GM23338 (cell line): ENCODE measurements around the gene NRK. TPM values are rescaled to one million over a fixed set of nuclear protein-coding genes. Genes with fewer than 3 reads are reported as not detected.

Source experiments
- ATAC-seq: fragments of 200-7000 bp; cut with Tn5 transposase; 3 replicates; pipeline ENCODE4 v1.9.1; 2020
- DNase-seq: peaks from one replicate; pipeline ENCODE4 v3.0.0-alpha.2; 2015; ENCODE audit warnings: low spot score
- H2AFZ ChIP-seq: fragments of 200-600 bp; sonication (generic); 2 replicates; pipeline ENCODE4 v1.8.0; 2016; ENCODE audit warnings: antibody characterized with exemption, mild to moderate bottlenecking, moderate library complexity
- H3F3A ChIP-seq: fragments of 200-600 bp; sonication (generic); replicated peaks from 2 replicates; pipeline ENCODE4 v1.8.0; 2017; ENCODE audit warnings: antibody characterized with exemption, mixed run types, low read depth
- H3K27ac ChIP-seq: fragments of 200-600 bp; sonication (generic); 2 replicates; pipeline ENCODE4 v1.6.1; 2016; ENCODE audit warnings: low read depth
- H3K27me3 ChIP-seq: fragments of 200-600 bp; sonication (generic); 2 replicates; pipeline ENCODE4 v1.8.0; 2016; ENCODE audit warnings: mild to moderate bottlenecking, mixed run types, moderate library complexity; ENCODE audit not compliant: insufficient read depth
- H3K36me3 ChIP-seq: fragments of 200-600 bp; sonication (generic); 2 replicates; pipeline ENCODE4 v1.8.0; 2016; ENCODE audit warnings: mild to moderate bottlenecking; ENCODE audit not compliant: insufficient read depth
- H3K4me1 ChIP-seq: fragments of 200-600 bp; sonication (generic); 2 replicates; pipeline ENCODE4 v1.8.0; 2016; ENCODE audit warnings: mild to moderate bottlenecking, moderate library complexity; ENCODE audit not compliant: insufficient read depth
- H3K4me2 ChIP-seq: fragments of 200-600 bp; sonication (generic); 2 replicates; pipeline ENCODE4 v1.7.1; 2017; ENCODE audit warnings: mixed run types
- H3K4me3 ChIP-seq: fragments of 200-600 bp; sonication (generic); 2 replicates; pipeline ENCODE4 v1.6.1; 2016; ENCODE audit warnings: mixed run types
- H3K79me2 ChIP-seq: fragments of 200-600 bp; sonication (generic); replicated peaks from 2 replicates; pipeline ENCODE4 v1.8.0; 2017; ENCODE audit warnings: mild to moderate bottlenecking; ENCODE audit not compliant: insufficient read depth
- H3K9me2 ChIP-seq: fragments of 200-600 bp; sonication (generic); 2 replicates; pipeline ENCODE4 v1.8.0; 2017; ENCODE audit not compliant: insufficient read depth
- H4K20me1 ChIP-seq: fragments of 200-600 bp; sonication (generic); replicated peaks from 2 replicates; pipeline ENCODE4 v1.8.0; 2017; ENCODE audit warnings: mild to moderate bottlenecking; ENCODE audit not compliant: insufficient read depth
- H3K27ac Mint-ChIP-seq: 2 replicates; pipeline ENCODE4 v1.8.0; 2020; ENCODE audit warnings: inconsistent platforms, mild to moderate bottlenecking, moderate library complexity, mixed read lengths
- H3K27me3 Mint-ChIP-seq: 3 replicates; pipeline ENCODE4 v1.8.0; 2022; ENCODE audit warnings: low read depth, mild to moderate bottlenecking, moderate library complexity, mixed read lengths, inconsistent platforms; ENCODE audit not compliant: insufficient read depth, poor library complexity
- H3K36me3 Mint-ChIP-seq: 3 replicates; pipeline ENCODE4 v1.8.0; 2021; ENCODE audit warnings: low read depth, mild to moderate bottlenecking, inconsistent platforms, moderate library complexity, mixed read lengths
- H3K4me1 Mint-ChIP-seq: 3 replicates; pipeline ENCODE4 v1.8.0; 2020; ENCODE audit warnings: mild to moderate bottlenecking, inconsistent platforms, mixed read lengths
- H3K4me3 Mint-ChIP-seq: 3 replicates; pipeline ENCODE4 v1.8.0; 2021; ENCODE audit warnings: moderate library complexity, mild to moderate bottlenecking, inconsistent platforms, mixed read lengths
- H3K9me3 Mint-ChIP-seq: 3 replicates; pipeline ENCODE4 v1.8.0; 2020; ENCODE audit warnings: moderate library complexity, mild to moderate bottlenecking, inconsistent platforms, mixed read lengths
- CREB1 ChIP-seq: fragments of 250-450 bp; sonication (Bioruptor Pico); IDR thresholded peaks from 2 replicates; pipeline ENCODE4 v1.5.0; 2020; ENCODE audit warnings: low read depth, mild to moderate bottlenecking, moderate library complexity
- EZH2 ChIP-seq: fragments of 200-600 bp; sonication (generic); IDR thresholded peaks from one replicate; pipeline ENCODE4 v1.8.0; 2017; ENCODE audit warnings: antibody characterized with exemption, mild to moderate bottlenecking, low read depth; ENCODE audit not compliant: unreplicated experiment
- JUNB ChIP-seq: IDR thresholded peaks from one replicate; pipeline ENCODE4 v1.6.1; 2016; ENCODE audit warnings: antibody characterized with exemption; ENCODE audit not compliant: unreplicated experiment
- NANOG ChIP-seq: IDR thresholded peaks from 2 replicates; pipeline ENCODE4 v1.6.1; 2016; ENCODE audit warnings: antibody characterized with exemption, borderline replicate concordance
- POLR2AphosphoS5 ChIP-seq: IDR thresholded peaks from 2 replicates; pipeline ENCODE4 v1.6.1; 2016; ENCODE audit warnings: antibody characterized with exemption, low read depth
- STAT1 ChIP-seq: IDR thresholded peaks from one replicate; pipeline ENCODE4 v1.6.1; 2016; ENCODE audit warnings: antibody characterized with exemption; ENCODE audit not compliant: unreplicated experiment
- ZNF331 ChIP-seq: fragments of 250-450 bp; sonication (Bioruptor Pico); IDR thresholded peaks from 2 replicates; pipeline ENCODE4 v1.5.0; 2020; ENCODE audit warnings: low read depth, mild to moderate bottlenecking, moderate library complexity
- polyA plus RNA-seq: library from polyadenylated mRNA; unstranded; fragments of >200 nt; fragmentation: Nextera tagmentation; extraction: Ambion mirVana; gene quantifications from 2 replicates; pipeline ENCODE4 v1.2.1, GENCODE V29; 2016
- total RNA-seq: library from RNA; depleted of rRNA; stranded (reverse); fragments of >200 nt; shearing (Covaris generic); gene quantifications from 2 replicates; pipeline ENCODE4 v1.2.3, GENCODE V29; 2014
- TF ChIP-seq, protein P1 (sequence below): fragments of 250-450 bp; sonication (Bioruptor Pico); IDR thresholded peaks from 2 replicates; pipeline ENCODE4 v1.5.0; 2020; ENCODE audit warnings: mild to moderate bottlenecking, moderate library complexity

NRK gene
- total and polyA plus RNA-seq, 2 experiments from 2014 or later: 6.4 to 16.2 TPM

DNA sequence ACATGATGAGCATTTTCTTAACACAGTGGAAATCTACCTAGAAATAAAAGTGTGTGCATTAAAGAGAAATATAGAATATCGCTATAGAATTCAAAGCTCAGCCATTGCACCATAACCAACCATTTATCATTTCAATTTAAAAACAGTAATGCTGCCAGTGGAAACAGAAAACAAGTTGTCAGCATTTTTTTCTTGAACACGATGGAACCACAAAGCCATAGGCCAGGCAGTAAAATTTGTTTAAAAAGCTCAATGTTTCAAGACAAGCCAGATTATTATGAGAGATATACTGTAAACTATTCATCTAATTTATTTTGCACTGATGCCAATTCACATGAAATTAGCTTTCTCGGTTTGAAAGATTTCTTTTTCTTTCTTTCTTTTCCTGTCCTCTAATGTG is 46.7 kb upstream of the NRK start:
- Histone ChIP-seq H3K4me1 (no peaks in the 10 kb centered on the region), H3K36me3 (no peaks in the 10 kb centered on the region), H3F3A (no peaks in the 10 kb centered on the region), H3K4me2 (no peak overlapping the region), H3K9me2 (no peaks in the 10 kb centered on the region), H3K27me3 (no peaks in the 10 kb centered on the region), H4K20me1 (no peaks in the 10 kb centered on the region), H3K4me3 (no peak overlapping the region), H2AFZ (no peak overlapping the region), H3K27ac (no peak overlapping the region), H3K79me2 (no peaks in the 10 kb centered on the region)
- no peak for DNase-seq
- Mint-ChIP-seq H3K4me3 (no peak overlapping the region), H3K9me3 (no peaks in the 10 kb centered on the region), H3K36me3 (no peaks in the 10 kb centered on the region), H3K27me3 (no peaks in the 10 kb centered on the region), H3K27ac (no peak overlapping the region), H3K4me1 (no peaks in the 10 kb centered on the region)
- no peak for ATAC-seq
- no peak for TF ChIP-seq CREB1 (CRISPR knock-in tag)
- TF ChIP-seq STAT1: no peak
- TF ChIP-seq NANOG: no peak
- no peak for TF ChIP-seq JUNB
- TF ChIP-seq EZH2: no peak
- TF ChIP-seq ZNF331 (CRISPR knock-in tag): no peak
- no peak for TF ChIP-seq POLR2AphosphoS5
- TF ChIP-seq, protein P1, sequence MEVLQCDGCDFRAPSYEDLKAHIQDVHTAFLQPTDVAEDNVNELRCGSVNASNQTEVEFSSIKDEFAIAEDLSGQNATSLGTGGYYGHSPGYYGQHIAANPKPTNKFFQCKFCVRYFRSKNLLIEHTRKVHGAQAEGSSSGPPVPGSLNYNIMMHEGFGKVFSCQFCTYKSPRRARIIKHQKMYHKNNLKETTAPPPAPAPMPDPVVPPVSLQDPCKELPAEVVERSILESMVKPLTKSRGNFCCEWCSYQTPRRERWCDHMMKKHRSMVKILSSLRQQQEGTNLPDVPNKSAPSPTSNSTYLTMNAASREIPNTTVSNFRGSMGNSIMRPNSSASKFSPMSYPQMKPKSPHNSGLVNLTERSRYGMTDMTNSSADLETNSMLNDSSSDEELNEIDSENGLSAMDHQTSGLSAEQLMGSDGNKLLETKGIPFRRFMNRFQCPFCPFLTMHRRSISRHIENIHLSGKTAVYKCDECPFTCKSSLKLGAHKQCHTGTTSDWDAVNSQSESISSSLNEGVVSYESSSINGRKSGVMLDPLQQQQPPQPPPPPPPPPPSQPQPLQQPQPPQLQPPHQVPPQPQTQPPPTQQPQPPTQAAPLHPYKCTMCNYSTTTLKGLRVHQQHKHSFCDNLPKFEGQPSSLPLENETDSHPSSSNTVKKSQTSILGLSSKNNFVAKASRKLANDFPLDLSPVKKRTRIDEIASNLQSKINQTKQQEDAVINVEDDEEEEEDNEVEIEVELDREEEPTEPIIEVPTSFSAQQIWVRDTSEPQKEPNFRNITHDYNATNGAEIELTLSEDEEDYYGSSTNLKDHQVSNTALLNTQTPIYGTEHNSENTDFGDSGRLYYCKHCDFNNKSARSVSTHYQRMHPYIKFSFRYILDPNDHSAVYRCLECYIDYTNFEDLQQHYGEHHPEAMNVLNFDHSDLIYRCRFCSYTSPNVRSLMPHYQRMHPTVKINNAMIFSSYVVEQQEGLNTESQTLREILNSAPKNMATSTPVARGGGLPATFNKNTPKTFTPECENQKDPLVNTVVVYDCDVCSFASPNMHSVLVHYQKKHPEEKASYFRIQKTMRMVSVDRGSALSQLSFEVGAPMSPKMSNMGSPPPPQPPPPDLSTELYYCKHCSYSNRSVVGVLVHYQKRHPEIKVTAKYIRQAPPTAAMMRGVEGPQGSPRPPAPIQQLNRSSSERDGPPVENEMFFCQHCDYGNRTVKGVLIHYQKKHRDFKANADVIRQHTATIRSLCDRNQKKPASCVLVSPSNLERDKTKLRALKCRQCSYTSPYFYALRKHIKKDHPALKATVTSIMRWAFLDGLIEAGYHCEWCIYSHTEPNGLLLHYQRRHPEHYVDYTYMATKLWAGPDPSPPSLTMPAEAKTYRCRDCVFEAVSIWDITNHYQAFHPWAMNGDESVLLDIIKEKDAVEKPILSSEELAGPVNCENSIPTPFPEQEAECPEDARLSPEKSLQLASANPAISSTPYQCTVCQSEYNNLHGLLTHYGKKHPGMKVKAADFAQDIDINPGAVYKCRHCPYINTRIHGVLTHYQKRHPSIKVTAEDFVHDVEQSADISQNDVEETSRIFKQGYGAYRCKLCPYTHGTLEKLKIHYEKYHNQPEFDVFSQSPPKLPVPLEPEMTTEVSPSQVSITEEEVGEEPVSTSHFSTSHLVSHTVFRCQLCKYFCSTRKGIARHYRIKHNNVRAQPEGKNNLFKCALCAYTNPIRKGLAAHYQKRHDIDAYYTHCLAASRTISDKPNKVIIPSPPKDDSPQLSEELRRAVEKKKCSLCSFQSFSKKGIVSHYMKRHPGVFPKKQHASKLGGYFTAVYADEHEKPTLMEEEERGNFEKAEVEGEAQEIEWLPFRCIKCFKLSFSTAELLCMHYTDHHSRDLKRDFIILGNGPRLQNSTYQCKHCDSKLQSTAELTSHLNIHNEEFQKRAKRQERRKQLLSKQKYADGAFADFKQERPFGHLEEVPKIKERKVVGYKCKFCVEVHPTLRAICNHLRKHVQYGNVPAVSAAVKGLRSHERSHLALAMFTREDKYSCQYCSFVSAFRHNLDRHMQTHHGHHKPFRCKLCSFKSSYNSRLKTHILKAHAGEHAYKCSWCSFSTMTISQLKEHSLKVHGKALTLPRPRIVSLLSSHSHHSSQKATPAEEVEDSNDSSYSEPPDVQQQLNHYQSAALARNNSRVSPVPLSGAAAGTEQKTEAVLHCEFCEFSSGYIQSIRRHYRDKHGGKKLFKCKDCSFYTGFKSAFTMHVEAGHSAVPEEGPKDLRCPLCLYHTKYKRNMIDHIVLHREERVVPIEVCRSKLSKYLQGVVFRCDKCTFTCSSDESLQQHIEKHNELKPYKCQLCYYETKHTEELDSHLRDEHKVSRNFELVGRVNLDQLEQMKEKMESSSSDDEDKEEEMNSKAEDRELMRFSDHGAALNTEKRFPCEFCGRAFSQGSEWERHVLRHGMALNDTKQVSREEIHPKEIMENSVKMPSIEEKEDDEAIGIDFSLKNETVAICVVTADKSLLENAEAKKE (CRISPR knock-in tag): no peak

DNA sequence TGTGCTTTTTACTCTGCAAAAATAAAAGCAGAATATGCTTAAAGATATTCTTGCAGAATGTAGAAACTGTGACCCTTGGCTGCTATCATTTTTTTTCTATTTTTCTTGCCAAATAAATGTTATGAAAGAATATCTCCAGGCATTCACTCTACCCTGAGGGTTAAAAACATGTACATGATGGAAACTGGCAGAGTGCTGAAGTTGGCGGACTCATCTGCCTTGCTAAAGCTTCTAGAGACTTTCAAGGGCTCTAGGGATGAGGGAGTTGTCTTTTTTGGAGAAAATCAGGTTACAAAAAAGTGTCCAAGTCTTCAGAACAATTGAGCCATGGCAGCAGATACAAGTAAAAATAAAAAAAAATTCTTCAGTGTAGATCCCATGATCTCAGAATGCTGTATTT is 40.5 kb upstream of the NRK start:
- Histone ChIP-seq H3K79me2 (no peaks in the 10 kb centered on the region), H3K4me3 (no peak overlapping the region), H3K4me2 (no peak overlapping the region), H4K20me1 (no peaks in the 10 kb centered on the region), H3K9me2 (no peaks in the 10 kb centered on the region), H3K4me1 (no peaks in the 10 kb centered on the region), H2AFZ (no peak overlapping the region), H3K27ac (no peak overlapping the region), H3F3A (no peaks in the 10 kb centered on the region), H3K36me3 (no peaks in the 10 kb centered on the region), H3K27me3 (no peaks in the 10 kb centered on the region)
- Mint-ChIP-seq H3K27me3 (peaks cover 2% of the 10 kb centered on the region), H3K27ac (no peak overlapping the region), H3K4me1 (no peaks in the 10 kb centered on the region), H3K36me3 (no peaks in the 10 kb centered on the region), H3K9me3 (no peaks in the 10 kb centered on the region), H3K4me3 (no peak overlapping the region)
- ATAC-seq (no peak), DNase-seq (no peak)
- TF ChIP-seq, protein P1 (CRISPR knock-in tag): no peak
- TF ChIP-seq POLR2AphosphoS5: no peak
